NCI-H446 (cell line): ENCODE data around the gene HECTD1.
A peak's percentile ranks its signal among the peaks of the same experiment; 100 is the strongest.
"Not testable (repeated sequence)": the region's sequence is repeated elsewhere in the genome, so short reads cannot be mapped to it uniquely, and the experiment has no call there.

ENCODE experiments used
- DNase-seq, 2 experiments: peaks; one replicate each; lab custom pipeline; 2025; lab: John Stamatoyannopoulos, UW

The HECTD1 gene

GRCh38 chr14:31207755-31208545, at the start of gene HECTD1:
HECTD1 (minus strand) TSS chr14:31207793; CDS start chr14:31205936, 1,857 bp downstream.
- DNase-seq, result peak; percentile 76 to 93

- no peak for DNase-seq
These were observed 49.6 kb upstream of the HECTD1 start for GRCh38 chr14:31257244-31257553.

GRCh38 chr14:31256534-31257243, 49.1 kb upstream of the HECTD1 start:
- no peak for DNase-seq

- DNase-seq, result not testable (repeated sequence)
These were observed 48.3 kb upstream of the HECTD1 start for GRCh38 chr14:31255918-31256317.

GRCh38 chr14:31255286-31255685, 47.7 kb upstream of the HECTD1 start:
- DNase-seq, result no peak

- DNase-seq, result no peak
These were observed 46.3 kb upstream of the HECTD1 start for GRCh38 chr14:31253746-31254471.

- DNase-seq, result no peak
These were observed 45.3 kb upstream of the HECTD1 start for GRCh38 chr14:31252865-31253264.

GRCh38 chr14:31251028-31251958, 43.7 kb upstream of the HECTD1 start:
- no peak for DNase-seq

- DNase-seq, result no peak
These were observed 37.0 kb upstream of the HECTD1 start for GRCh38 chr14:31244626-31245025.

GRCh38 chr14:31243860-31244259, 36.3 kb upstream of the HECTD1 start:
- no peak for DNase-seq

GRCh38 chr14:31242161-31242940, 34.8 kb upstream of the HECTD1 start:
- not testable (repeated sequence) for DNase-seq

- DNase-seq, result no peak
These were observed 34.0 kb upstream of the HECTD1 start for GRCh38 chr14:31241450-31242114.

- no peak for DNase-seq
These were observed 32.1 kb upstream of the HECTD1 start for GRCh38 chr14:31239741-31240140.

GRCh38 chr14:31235462-31235861, 27.9 kb upstream of the HECTD1 start:
- no peak for DNase-seq

- no peak for DNase-seq
These were observed 24.5 kb upstream of the HECTD1 start for GRCh38 chr14:31232081-31232480.

- not testable (repeated sequence) for DNase-seq
These were observed 23.7 kb upstream of the HECTD1 start for GRCh38 chr14:31231272-31231671.

- DNase-seq, result no peak
These were observed 23.0 kb upstream of the HECTD1 start for GRCh38 chr14:31230573-31230958.

GRCh38 chr14:31229638-31230572, 22.3 kb upstream of the HECTD1 start:
- peak in 1 of 2 experiments; percentile 18 for DNase-seq

- no peak for DNase-seq
These were observed 21.4 kb upstream of the HECTD1 start for GRCh38 chr14:31229009-31229408.
